HCT116 (cell line): ENCODE results near the gene MAJIN.

ENCODE experiments used
- POLR2AphosphoS5 ChIP-seq: IDR thresholded peaks from 2 replicates; pipeline ENCODE4 v1.6.1; 2011; ENCODE audit warnings: mild to moderate bottlenecking, low read depth, low read length, moderate library complexity
- TF ChIP-seq, protein P1 (sequence below), 3 experiments: fragments of 200-600 bp in 1 of 3; sonication (generic) in 1 of 3; IDR thresholded peaks in 2 of 3; conservative IDR thresholded peaks in 1 of 3; 2 replicates each; pipeline ENCODE4 v1.5.1; 2012 to 2017; ENCODE audit warnings: low read depth in 2 of 3, low read length in 2 of 3, antibody characterized with exemption in 1 of 3, borderline replicate concordance in 1 of 3, control low read depth in 1 of 3, mild to moderate bottlenecking in 1 of 3, mixed read lengths in 1 of 3, mixed run types in 1 of 3, moderate library complexity in 1 of 3; ENCODE audit not compliant: insufficient read depth in 1 of 3
- TF ChIP-seq, protein P2 (sequence below): IDR thresholded peaks from 2 replicates; pipeline ENCODE4 v1.6.1; 2012; ENCODE audit warnings: low read depth

DNA sequence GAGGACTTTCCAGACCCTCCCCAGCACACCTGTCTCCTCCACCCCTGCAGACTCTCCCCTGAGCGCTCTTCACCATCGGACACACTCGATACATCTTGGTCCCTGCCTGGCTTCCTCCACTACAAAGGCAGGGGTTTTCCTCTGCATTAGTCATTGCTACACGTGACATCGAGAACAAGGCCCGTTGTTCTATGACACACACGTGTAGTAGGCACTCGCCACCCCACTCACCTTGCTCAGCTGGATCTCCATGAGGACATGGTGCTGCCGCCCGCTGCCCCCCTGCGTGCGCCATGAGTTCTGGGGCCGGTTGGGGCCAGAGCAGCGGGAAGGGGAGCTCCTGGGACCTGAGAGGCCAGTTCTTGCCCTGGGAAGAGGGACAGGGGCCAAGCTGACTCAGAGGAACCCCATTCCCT lies 71.6 kb downstream of the MAJIN start:
- TF ChIP-seq, protein P1, sequence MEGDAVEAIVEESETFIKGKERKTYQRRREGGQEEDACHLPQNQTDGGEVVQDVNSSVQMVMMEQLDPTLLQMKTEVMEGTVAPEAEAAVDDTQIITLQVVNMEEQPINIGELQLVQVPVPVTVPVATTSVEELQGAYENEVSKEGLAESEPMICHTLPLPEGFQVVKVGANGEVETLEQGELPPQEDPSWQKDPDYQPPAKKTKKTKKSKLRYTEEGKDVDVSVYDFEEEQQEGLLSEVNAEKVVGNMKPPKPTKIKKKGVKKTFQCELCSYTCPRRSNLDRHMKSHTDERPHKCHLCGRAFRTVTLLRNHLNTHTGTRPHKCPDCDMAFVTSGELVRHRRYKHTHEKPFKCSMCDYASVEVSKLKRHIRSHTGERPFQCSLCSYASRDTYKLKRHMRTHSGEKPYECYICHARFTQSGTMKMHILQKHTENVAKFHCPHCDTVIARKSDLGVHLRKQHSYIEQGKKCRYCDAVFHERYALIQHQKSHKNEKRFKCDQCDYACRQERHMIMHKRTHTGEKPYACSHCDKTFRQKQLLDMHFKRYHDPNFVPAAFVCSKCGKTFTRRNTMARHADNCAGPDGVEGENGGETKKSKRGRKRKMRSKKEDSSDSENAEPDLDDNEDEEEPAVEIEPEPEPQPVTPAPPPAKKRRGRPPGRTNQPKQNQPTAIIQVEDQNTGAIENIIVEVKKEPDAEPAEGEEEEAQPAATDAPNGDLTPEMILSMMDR (IDR thresholded peaks at IDR 0.05 in 2 of 3, conservative IDR thresholded peaks at IDR 0.05 in 1 of 3; ENCODE audit: borderline replicate concordance in 1 of 3, insufficient read depth in 1 of 3, low read depth in 2 of 3, low read length in 2 of 3): no peak
- TF ChIP-seq POLR2AphosphoS5: no peak
- TF ChIP-seq, protein P2, sequence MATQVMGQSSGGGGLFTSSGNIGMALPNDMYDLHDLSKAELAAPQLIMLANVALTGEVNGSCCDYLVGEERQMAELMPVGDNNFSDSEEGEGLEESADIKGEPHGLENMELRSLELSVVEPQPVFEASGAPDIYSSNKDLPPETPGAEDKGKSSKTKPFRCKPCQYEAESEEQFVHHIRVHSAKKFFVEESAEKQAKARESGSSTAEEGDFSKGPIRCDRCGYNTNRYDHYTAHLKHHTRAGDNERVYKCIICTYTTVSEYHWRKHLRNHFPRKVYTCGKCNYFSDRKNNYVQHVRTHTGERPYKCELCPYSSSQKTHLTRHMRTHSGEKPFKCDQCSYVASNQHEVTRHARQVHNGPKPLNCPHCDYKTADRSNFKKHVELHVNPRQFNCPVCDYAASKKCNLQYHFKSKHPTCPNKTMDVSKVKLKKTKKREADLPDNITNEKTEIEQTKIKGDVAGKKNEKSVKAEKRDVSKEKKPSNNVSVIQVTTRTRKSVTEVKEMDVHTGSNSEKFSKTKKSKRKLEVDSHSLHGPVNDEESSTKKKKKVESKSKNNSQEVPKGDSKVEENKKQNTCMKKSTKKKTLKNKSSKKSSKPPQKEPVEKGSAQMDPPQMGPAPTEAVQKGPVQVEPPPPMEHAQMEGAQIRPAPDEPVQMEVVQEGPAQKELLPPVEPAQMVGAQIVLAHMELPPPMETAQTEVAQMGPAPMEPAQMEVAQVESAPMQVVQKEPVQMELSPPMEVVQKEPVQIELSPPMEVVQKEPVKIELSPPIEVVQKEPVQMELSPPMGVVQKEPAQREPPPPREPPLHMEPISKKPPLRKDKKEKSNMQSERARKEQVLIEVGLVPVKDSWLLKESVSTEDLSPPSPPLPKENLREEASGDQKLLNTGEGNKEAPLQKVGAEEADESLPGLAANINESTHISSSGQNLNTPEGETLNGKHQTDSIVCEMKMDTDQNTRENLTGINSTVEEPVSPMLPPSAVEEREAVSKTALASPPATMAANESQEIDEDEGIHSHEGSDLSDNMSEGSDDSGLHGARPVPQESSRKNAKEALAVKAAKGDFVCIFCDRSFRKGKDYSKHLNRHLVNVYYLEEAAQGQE: no peak
